ENCODE data around the gene CUL2. TPM values are rescaled to one million over a fixed set of nuclear protein-coding genes. Genes with fewer than 3 reads are reported as not detected.
"Not testable (repeated sequence)": the region's sequence is repeated elsewhere in the genome, so short reads cannot be mapped to it uniquely, and the experiment has no call there.

Gene CUL2
- total RNA-seq, result 26.2 TPM

- DNase-seq (ENCODE audit: low spot score), result peak; percentile 94
These were observed at the start of gene CUL2 for GRCh38 chr10:35090162-35090954. Gene CUL2, minus strand, starts transcription at chr10:35090341. Its CDS starts 19,024 bp downstream, at chr10:35071317.

DNA sequence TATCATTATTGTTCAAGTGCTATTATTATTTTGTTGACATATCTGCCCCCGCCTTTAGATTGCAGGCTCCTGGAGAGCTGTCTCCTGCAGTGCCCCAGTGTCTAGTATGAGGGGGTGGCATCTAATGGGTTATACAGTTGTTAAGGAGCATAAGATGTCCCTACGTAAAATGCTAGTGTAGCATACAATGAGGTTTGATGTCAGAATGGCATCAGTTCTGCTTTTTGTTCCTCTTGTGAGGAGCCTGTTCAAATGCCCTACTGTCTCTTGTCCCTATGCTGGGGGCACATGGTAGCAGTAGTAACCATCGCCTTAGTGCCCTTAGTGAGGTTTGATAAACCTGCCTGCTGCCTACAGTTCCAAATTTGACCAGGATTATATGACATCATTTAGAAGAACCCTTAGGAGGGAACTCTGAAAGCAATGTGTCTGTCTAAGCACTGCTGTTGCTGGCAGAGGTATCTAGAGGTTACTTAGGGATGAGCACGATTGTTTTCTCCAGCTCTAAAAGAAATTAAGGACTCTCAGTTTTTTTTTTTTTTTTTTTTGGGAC is 46.2 kb upstream of the CUL2 start:
- no peak for DNase-seq (ENCODE audit: low spot score)

DNA sequence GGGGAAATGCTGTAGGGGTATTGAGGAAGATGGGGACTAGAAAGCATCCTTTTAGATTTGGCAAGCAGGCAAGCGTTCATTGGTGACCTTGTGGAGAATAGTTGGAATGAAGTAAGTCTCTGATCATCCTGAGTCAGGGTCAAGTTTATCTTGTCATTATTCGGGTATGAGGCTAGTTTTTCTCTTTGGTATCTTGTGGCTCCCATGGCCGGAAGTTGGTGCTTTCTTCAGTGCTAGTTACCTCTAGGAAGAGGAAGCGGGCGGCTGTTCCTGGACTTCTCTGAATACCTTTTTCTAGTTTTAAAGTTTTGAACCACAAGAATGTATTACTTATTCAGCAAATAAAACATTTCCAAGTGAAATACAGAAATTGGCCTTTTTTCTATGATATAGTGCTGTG is 45.7 kb upstream of the CUL2 start:
- no peak for DNase-seq (ENCODE audit: low spot score)

DNA sequence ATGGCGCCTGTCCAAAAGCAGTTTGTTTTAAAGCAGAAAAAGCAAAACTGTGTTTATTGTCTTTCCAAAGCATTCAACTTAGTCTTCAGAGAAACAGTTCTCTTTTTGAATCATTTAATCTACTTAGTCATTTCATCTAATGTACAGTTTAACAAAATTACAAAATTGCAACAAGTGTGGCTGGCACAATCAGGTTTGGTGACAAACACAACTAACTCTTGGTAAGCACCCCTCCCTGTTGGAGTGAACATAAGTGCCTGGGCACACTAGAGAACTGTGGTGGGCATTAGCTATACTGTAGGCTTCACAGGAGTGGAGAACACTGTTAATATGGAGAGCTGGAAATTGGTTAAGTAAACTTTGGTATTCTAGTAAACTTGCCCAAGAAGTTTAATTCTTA is 43.4 kb upstream of the CUL2 start:
- no peak for DNase-seq (ENCODE audit: low spot score)

GRCh38 chr10:35132727-35133126 is 42.6 kb upstream of the CUL2 start:
- DNase-seq (ENCODE audit: low spot score), result no peak

GRCh38 chr10:35130663-35131062 is 40.5 kb upstream of the CUL2 start:
- DNase-seq (ENCODE audit: low spot score), result no peak

DNA sequence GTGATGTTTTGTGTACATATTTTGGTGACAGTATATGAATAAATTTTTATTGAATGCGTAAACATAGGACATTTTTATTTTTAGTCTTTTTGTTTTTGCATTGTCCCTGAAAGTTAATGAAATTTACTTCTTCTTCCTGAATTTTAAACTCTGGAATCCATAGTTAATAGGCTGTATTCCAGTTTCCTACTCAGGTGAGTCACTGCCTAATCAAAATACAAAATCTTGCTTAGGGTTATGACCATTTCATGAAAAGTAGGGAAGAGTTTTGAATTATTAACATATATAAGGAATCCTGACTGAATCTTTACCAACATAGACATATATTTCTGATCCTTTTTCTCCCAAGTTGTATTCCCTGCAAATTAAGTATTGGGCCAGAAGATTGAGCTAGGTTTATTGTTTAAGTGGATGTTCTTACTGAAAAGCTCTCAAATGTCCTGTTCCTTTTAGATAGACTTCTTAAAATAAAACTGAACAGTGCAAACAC is 39.1 kb upstream of the CUL2 start:
- no peak for DNase-seq (ENCODE audit: low spot score)

GRCh38 chr10:35127289-35127891 is 37.2 kb upstream of the CUL2 start:
- peak; percentile 47 for DNase-seq (ENCODE audit: low spot score)

- peak; percentile 99 for DNase-seq (ENCODE audit: low spot score)
These were observed 36.6 kb upstream of the CUL2 start, which contains the start of gene CREM for GRCh38 chr10:35126530-35127288. Gene CREM, plus strand, starts transcription at chr10:35126846. Its CDS starts 10,990 bp downstream, at chr10:35137836.

DNA sequence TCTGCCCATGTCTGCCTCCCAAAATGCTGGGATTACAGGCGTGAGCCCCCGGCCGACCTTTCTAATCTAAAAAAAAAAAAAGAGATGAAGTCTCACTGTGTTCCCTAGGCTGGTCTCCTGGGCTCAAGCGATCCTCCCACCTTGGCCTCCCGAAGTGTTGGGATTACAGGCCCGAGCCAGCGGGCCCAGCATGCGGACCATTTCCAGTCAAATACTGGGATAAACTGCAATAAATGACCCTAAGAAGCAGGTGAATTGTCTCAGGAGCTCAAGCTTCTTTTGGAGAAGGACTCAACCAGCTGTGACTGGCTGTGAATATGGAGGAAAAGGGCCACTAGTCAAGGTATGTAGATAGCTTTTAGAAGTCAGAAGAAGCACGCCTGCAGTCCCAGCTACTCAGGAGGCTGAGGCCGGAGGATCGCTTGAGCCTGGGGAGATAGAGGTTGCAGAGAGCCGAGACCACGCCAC is 36.0 kb upstream of the CUL2 start:
- DNase-seq (ENCODE audit: low spot score), result no peak

DNA sequence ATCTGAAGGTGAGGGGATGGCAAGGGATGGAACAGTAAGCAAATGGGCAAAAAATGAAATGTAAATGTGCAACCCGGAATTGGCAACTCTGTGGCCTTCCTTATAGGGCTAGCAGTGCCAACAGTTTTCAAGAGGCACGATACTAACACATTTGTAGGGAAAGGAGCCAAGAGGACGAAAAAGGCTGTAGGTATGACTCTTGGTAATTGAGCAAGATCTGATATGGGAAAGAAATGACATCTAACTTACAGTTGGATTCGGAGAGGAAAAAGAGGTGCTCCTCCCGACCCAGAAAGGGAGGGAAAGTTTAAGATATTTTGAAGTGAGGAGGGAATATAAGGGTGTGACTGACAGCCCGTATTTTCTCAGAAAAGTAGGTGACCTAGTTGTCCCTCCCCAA is 34.4 kb upstream of the CUL2 start:
- DNase-seq (ENCODE audit: low spot score), result no peak

GRCh38 chr10:35119378-35119777 is 29.2 kb upstream of the CUL2 start:
- DNase-seq (ENCODE audit: low spot score), result no peak

- no peak for DNase-seq (ENCODE audit: low spot score)
These were observed 22.4 kb upstream of the CUL2 start for GRCh38 chr10:35112571-35112970.

- DNase-seq (ENCODE audit: low spot score), result no peak
These were observed 13.7 kb upstream of the CUL2 start for GRCh38 chr10:35103882-35104281.

- no peak for DNase-seq (ENCODE audit: low spot score)
These were observed 7.4 kb upstream of the CUL2 start for GRCh38 chr10:35097510-35097909.

DNA sequence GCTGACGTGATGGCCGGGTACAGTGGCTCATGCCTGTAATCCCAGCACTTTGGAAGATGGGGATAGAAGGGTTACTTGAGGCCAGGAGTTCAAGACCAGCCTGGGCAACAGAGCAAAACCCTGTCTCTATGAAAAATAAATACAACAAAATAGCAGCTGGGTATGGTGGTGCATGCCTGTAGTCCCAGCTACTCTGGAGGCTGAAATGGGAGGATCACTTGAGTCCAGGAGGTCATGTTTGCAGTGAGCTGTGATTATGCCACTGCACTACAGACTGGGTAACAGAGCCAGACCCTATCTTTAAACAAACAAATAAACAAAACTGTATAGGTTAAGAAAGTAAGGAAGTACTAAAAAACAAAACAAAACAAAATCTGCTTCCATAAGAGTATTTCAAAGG is 6.2 kb upstream of the CUL2 start:
- DNase-seq (ENCODE audit: low spot score), result no peak

DNA sequence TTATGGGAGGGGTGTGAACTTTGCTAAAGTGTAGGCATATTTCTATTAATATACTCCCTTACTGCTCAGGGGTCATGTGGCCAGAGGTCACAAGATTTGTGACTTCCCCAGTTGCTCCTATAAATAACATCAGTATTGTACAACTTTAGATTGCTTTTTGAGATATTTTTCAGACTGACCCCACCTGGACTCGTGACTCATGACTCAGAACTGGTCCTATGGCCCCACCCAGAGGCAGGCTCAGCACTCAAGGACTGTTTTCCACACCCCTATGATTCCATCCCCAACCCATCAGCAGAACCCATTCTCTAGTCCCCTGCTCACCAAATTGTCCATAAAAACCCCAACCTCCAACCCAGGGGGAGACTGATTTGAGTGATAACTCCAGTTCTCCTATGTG is 2.7 kb upstream of the CUL2 start:
- DNase-seq (ENCODE audit: low spot score), result no peak

DNA sequence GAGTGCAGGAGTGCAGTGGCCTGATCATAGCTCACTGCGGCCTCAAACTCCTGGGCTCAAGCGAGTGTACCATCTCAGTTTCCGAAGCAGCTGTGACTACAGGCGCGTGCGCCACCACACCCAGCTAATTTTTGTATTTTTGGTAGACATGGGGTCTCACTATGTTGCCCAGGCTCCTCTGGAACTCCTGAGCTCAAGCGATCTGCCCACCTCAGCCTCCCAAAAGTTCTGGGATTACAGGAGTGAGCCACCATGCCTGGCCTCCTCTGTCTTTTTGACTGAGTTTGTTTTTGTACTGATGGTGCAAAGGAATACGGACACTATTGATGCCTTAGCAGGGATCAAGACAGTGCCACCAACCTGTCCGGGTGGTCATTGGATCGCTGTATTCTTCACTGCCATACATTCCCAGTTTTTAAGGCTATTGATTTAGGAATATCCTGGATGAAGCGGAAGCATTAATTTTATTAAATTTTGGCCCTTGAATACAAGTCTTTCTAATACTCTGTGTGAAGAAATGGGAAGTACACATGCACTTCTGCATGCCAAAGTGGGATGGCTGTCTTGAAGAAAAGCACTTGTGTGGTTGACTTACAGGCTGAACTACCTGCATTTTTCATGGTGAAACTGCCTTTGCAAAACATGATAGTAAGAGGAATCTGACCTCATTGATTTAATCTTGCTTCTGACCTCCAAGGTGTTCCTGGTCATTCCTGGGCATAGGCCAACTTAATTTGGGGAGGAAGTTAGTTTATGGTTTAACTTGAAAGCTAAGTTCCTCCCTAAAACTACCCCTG is 2.1 kb upstream of the CUL2 start:
- no peak for DNase-seq (ENCODE audit: low spot score)

GRCh38 chr10:35089611-35090161 is 455 bp downstream of the CUL2 start:
- DNase-seq (ENCODE audit: low spot score), result no peak

GRCh38 chr10:35083242-35083641 is 6.9 kb downstream of the CUL2 start:
- DNase-seq (ENCODE audit: low spot score), result no peak

DNA sequence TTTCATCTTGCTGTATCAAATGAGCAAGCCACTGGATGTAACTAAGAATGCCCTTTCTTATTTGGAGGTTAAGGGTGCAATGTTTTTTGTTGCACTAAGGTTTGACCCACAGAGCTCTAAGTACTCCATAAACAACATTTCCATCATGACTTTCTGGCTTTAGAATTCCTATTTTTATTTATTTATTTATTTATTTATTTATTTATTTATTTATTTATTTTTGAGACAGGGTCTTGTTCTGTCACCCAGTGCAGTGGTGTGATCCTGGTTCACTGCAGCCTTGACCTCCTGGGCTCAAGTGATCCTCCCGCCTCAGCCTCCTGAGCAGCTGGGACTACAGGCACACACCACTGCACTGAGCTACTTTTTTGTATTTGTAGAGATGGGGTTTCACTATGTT is 9.9 kb downstream of the CUL2 start:
- DNase-seq (ENCODE audit: low spot score), result not testable (repeated sequence)
